PFSK-1 (cell line): ENCODE data around the gene PM20D2.

Experiments
- FOXP2 ChIP-seq: optimal IDR thresholded peaks from 2 replicates; pipeline ENCODE3; 2011; ENCODE audit warnings: borderline replicate concordance, control low read depth, inconsistent platforms; ENCODE audit not compliant: insufficient read depth; ENCODE audit errors: extremely low read length, extremely low read depth
- POLR2AphosphoS5 ChIP-seq: IDR thresholded peaks from 2 replicates; pipeline ENCODE4 v1.6.1; 2012; ENCODE audit warnings: low read depth, mild to moderate bottlenecking, control low read depth, low read length, moderate library complexity
- REST ChIP-seq, 2 experiments: IDR thresholded peaks; 2 replicates each; pipeline versions ENCODE4 v1.6.1 to v1.8.0; 2011 to 2012; ENCODE audit warnings: low read depth in 2 of 2, low read length in 2 of 2, control low read depth in 1 of 2, inconsistent platforms in 1 of 2, mild to moderate bottlenecking in 1 of 2, moderate library complexity in 1 of 2; ENCODE audit not compliant: insufficient read depth in 1 of 2
- SIN3A ChIP-seq: IDR thresholded peaks from 2 replicates; pipeline ENCODE4 v1.6.1; 2012; ENCODE audit warnings: mild to moderate bottlenecking, low read length, moderate library complexity, borderline replicate concordance; ENCODE audit not compliant: insufficient read depth
- TAF1 ChIP-seq: IDR thresholded peaks from 2 replicates; pipeline ENCODE4 v1.6.1; 2012; ENCODE audit warnings: low read length, control low read depth, borderline replicate concordance; ENCODE audit not compliant: insufficient read depth

- no peak for TF ChIP-seq REST (IDR thresholded peaks at IDR 0.05; ENCODE audit: insufficient read depth in 1 of 2, low read depth in 2 of 2, low read length in 2 of 2)
- TF ChIP-seq TAF1: no peak
- TF ChIP-seq SIN3A: no peak
- no peak for TF ChIP-seq POLR2AphosphoS5
- no peak for TF ChIP-seq FOXP2
Measured at GRCh38 chr6:89183294-89183693, 37.4 kb downstream of the PM20D2 start.
